AG04450 (cell line): ENCODE measurements around the gene SUSD3. TPM values are rescaled to one million over a fixed set of nuclear protein-coding genes. Genes with fewer than 3 reads are reported as not detected.
A peak's percentile ranks its signal among the peaks of the same experiment; 100 is the strongest.

Experiments
- CTCF ChIA-PET: fragments of 300-600, 350-600 bp; formaldehyde crosslinking; extraction: SDS; loops from one replicate; lab custom pipeline; 2022; ENCODE audit warnings: antibody characterized with exemption, inconsistent platforms; lab: Charles Lee
- POLR2A ChIA-PET: fragments of 350-600 bp; formaldehyde crosslinking; extraction: SDS; loops from one replicate; lab custom pipeline; 2021; ENCODE audit warnings: antibody characterized with exemption, inconsistent platforms; lab: Yijun Ruan, JAX
- DNase-seq: peaks from one replicate; pipeline ENCODE4 v3.0.0-alpha.2; 2011; ENCODE audit warnings: low read depth, low spot score
- H3K27ac ChIP-seq: one replicate; pipeline ENCODE4 v1.5.1; 2012; ENCODE audit warnings: low read depth, low read length, control low read depth
- H3K27me3 ChIP-seq: one replicate; pipeline ENCODE4 v1.6.0; 2012; ENCODE audit warnings: low read length; ENCODE audit not compliant: control insufficient read depth, insufficient read depth
- H3K4me3 ChIP-seq: 2 replicates; pipeline ENCODE4 v1.5.1; 2011; ENCODE audit warnings: mild to moderate bottlenecking, low read depth, low read length, control low read depth
- H3K9me3 ChIP-seq: 2 replicates; pipeline ENCODE4 v1.5.1; 2012; ENCODE audit warnings: low read length; ENCODE audit not compliant: control insufficient read depth, insufficient read depth
- polyA plus RNA-seq: library from polyadenylated mRNA; depleted of rRNA; stranded (reverse); fragments of >200 nt; gene quantifications from 2 replicates; pipeline ENCODE4 v1.2.3, GENCODE V29; 2011
- TF ChIP-seq, protein P1 (sequence below): IDR thresholded peaks from 2 replicates; pipeline ENCODE4 v1.5.1; 2011; ENCODE audit warnings: low read depth, low read length, control low read depth, inconsistent platforms

SUSD3 gene
- polyA plus RNA-seq, 1 experiment: 1.4 TPM

DNA sequence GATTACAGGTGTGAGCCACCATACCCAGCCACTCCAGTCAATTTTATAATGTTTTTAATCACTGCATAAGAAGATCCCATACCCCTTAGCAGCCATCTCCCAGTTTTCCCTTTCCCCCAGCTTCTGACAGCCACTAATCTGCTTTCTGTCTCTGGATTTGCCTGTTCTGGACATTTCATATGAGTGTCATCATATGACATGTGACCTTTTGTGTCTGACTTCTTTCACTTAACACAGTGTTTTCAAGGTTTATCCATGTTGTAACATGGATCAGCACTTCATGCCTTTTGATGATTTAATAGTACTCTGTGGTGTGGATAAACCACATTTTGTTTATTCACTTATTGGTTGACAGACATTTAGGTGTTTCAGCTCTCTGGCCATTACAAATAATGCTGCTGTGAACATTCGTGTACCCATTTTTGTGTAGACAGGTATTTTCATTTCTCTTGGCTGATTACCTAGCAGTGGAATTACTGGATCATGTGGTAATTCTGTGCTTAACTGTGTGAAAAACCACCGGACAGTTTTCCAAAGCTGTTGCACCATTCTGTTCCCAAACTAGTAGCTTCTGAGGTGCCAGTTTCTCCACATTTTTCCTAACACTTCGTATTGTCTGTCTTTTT is 8.6 kb downstream of the SUSD3 start:
- TF ChIP-seq, protein P1, sequence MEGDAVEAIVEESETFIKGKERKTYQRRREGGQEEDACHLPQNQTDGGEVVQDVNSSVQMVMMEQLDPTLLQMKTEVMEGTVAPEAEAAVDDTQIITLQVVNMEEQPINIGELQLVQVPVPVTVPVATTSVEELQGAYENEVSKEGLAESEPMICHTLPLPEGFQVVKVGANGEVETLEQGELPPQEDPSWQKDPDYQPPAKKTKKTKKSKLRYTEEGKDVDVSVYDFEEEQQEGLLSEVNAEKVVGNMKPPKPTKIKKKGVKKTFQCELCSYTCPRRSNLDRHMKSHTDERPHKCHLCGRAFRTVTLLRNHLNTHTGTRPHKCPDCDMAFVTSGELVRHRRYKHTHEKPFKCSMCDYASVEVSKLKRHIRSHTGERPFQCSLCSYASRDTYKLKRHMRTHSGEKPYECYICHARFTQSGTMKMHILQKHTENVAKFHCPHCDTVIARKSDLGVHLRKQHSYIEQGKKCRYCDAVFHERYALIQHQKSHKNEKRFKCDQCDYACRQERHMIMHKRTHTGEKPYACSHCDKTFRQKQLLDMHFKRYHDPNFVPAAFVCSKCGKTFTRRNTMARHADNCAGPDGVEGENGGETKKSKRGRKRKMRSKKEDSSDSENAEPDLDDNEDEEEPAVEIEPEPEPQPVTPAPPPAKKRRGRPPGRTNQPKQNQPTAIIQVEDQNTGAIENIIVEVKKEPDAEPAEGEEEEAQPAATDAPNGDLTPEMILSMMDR: no peak
- ChIA-PET CTCF (no interaction called here), POLR2A (no interaction called here)
- Histone ChIP-seq H3K27me3 (peaks cover 2% of the 10 kb centered on the region), H3K4me3 (no peak overlapping the region), H3K27ac (no peak overlapping the region), H3K9me3 (no peaks in the 10 kb centered on the region; the same call in 1 of the 2 replicates)
- DNase-seq: no peak

- TF ChIP-seq, protein P1: no peak
- DNase-seq: no peak
- ChIA-PET CTCF (interaction anchor here (0.7 kb wide), 1 partner anchor 40 kb away, joined by 3 read pairs; no protein-coding TSS in a partner anchor), POLR2A (no interaction called here)
- Histone ChIP-seq H3K27me3 (no peaks in the 10 kb centered on the region), H3K4me3 (no peak overlapping the region), H3K27ac (no peak overlapping the region), H3K9me3 (no peaks in the 10 kb centered on the region; the same call in 1 of the 2 replicates)
These were observed 10.5 kb downstream of the SUSD3 start for GRCh38 chr9:93068956-93069355.

DNA sequence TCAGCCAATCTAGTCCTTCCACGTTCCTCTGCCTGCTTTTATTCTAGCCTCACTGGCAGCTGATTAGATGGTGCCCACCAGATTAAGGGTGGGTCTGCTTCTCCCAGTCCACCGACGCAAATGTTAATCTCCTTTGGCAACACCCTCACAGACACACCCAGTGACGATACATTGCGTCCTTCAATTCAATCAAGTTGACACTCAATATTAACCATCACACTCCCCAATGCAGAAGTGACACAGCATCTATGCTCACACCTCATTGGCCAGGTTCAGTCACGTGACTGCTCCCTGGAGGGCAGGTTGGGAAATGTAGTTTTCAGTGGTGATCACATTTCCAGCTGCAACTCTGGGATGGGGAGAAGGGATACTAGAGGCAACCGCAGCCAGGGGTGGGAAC is 13.0 kb downstream of the SUSD3 start:
- Histone ChIP-seq H3K27me3 (no peaks in the 10 kb centered on the region), H3K9me3 (no peaks in the 10 kb centered on the region), H3K4me3 (no peak overlapping the region), H3K27ac (no peak overlapping the region)
- POLR2A ChIA-PET: no interaction called here
- TF ChIP-seq, protein P1: no peak
- no peak for DNase-seq
- CTCF ChIA-PET: interaction anchor here (1.0 to 1.2 kb wide), 2 partner anchors 9 to 37 kb away, joined by 3 to 4 read pairs; no protein-coding TSS in a partner anchor

DNA sequence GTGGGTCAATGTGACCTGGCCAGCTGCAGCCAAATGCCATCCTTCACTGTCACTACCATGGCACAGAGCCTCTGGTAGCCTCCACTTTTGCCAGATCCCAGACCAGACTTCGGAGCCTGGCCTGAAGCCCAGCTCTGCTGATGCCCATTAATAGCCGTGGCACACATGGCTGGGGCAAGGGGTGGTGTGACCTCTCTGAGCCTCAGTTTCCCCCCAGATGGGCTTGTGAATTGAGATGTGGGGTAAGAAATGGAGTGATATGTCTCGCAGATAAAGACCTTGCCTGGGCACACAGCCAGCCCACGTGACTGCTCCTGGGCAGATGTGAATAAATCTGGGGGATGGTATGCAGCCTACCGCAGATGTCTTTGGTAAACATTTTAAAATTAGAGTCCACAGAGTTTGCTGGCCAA is 13.9 kb downstream of the SUSD3 start:
- CTCF ChIA-PET: interaction anchor here (1.2 to 1.4 kb wide), 2 partner anchors 36 to 47 kb away, joined by 3 to 4 read pairs; no protein-coding TSS in a partner anchor
- H3K27ac ChIP-seq: no peak overlapping the region

More for the DNA sequence above, 13.9 kb downstream of the SUSD3 start:
- POLR2A ChIA-PET: interaction anchor here (1.0 kb wide), 1 partner anchor 10 kb away, joined by 4 read pairs; no protein-coding TSS in a partner anchor
- peak; percentile 61 for DNase-seq
- Histone ChIP-seq H3K4me3 (no peak overlapping the region), H3K9me3 (no peaks in the 10 kb centered on the region; the same call in 1 of the 2 replicates), H3K27me3 (no peaks in the 10 kb centered on the region)
- TF ChIP-seq, protein P1: no peak
